Stimulated activated CD4-positive, alpha-beta T cell treated with anti-CD3 and anti-CD28 coated beads, Interleukin-1b, Interleukin-23, amount 100 ng/mL, for 4 hours (primary cell): Measurements from ENCODE around the gene TBX18.

Experiments used
- DNase-seq, 2 donors: peaks; one replicate each; pipeline ENCODE4 v3.0.0-alpha.2; 2020; ENCODE audit warnings: low read depth in 2 of 2

TBX18 gene

GRCh38 chr6:84671183-84671582 is 93.2 kb downstream of the TBX18 start:
- no peak for DNase-seq

GRCh38 chr6:84669945-84670344 is 94.5 kb downstream of the TBX18 start:
- DNase-seq: no peak

- no peak for DNase-seq
Observed at GRCh38 chr6:84667252-84668213, 96.9 kb downstream of the TBX18 start.

- DNase-seq: no peak
Observed at GRCh38 chr6:84665401-84665800, 99.0 kb downstream of the TBX18 start.

- DNase-seq: no peak
Observed at GRCh38 chr6:84663866-84664265, 100.5 kb downstream of the TBX18 start.

GRCh38 chr6:84657486-84657885 is 106.9 kb downstream of the TBX18 start:
- no peak for DNase-seq

- no peak for DNase-seq
Observed at GRCh38 chr6:84657025-84657424, 107.4 kb downstream of the TBX18 start.

- no peak for DNase-seq
Observed at GRCh38 chr6:84653027-84653551, 111.3 kb downstream of the TBX18 start.

GRCh38 chr6:84652356-84653026 is 111.9 kb downstream of the TBX18 start:
- no peak for DNase-seq

GRCh38 chr6:84651583-84651982 is 112.8 kb downstream of the TBX18 start:
- no peak for DNase-seq

- DNase-seq: no peak
Observed at GRCh38 chr6:84648444-84648843, 116.0 kb downstream of the TBX18 start.

GRCh38 chr6:84645563-84646266 is 118.7 kb downstream of the TBX18 start:
- no peak for DNase-seq

GRCh38 chr6:84645000-84645399 is 119.4 kb downstream of the TBX18 start:
- DNase-seq: no peak

- no peak for DNase-seq
Observed at GRCh38 chr6:84643778-84644177, 120.6 kb downstream of the TBX18 start.

- no peak for DNase-seq
Observed at GRCh38 chr6:84641076-84641475, 123.3 kb downstream of the TBX18 start.

- no peak for DNase-seq
Observed at GRCh38 chr6:84639396-84639795, 125.0 kb downstream of the TBX18 start.

GRCh38 chr6:84638286-84638685 is 126.1 kb downstream of the TBX18 start:
- no peak for DNase-seq
